GM12891 (cell line): ENCODE measurements around the gene LGALS16.

Experiments used
- POLR2A ChIP-seq: IDR thresholded peaks from 2 replicates; pipeline ENCODE4 v1.6.1; 2011; ENCODE audit warnings: low read depth, low read length, control low read depth
- POLR2AphosphoS5 ChIP-seq: IDR thresholded peaks from 2 replicates; pipeline ENCODE4 v1.6.1; 2011; ENCODE audit warnings: low read depth, low read length, control low read depth
- SPI1 ChIP-seq: IDR thresholded peaks from 2 replicates; pipeline ENCODE4 v1.6.1; 2011; ENCODE audit warnings: low read depth, low read length, control low read depth
- TAF1 ChIP-seq: IDR thresholded peaks from 2 replicates; pipeline ENCODE4 v1.6.1; 2011; ENCODE audit warnings: low read depth, low read length, control low read depth

GRCh38 chr19:39692822-39693221 is 37.1 kb downstream of the LGALS16 start:
- TF ChIP-seq POLR2AphosphoS5 = no peak
- TF ChIP-seq POLR2A = no peak
- no peak for TF ChIP-seq TAF1
- TF ChIP-seq SPI1 = no peak
